B cell (primary cell): Measurements from ENCODE around the gene TRIM52. TPM values are rescaled to one million over a fixed set of nuclear protein-coding genes. Genes with fewer than 3 reads are reported as not detected.
A peak's percentile ranks its signal among the peaks of the same experiment; 100 is the strongest.

ENCODE experiments used
- ATAC-seq: fragments of 200-7000 bp; cut with Tn5 transposase; one replicate; pipeline ENCODE4 v1.10.0; 2021; ENCODE audit warnings: low read depth, mild to moderate bottlenecking, moderate number of reproducible peaks, moderate library complexity
- CTCF ChIA-PET: fragments of 350-600 bp; sonication (Branson Sonifier 250); formaldehyde crosslinking; loops from one replicate; lab custom pipeline; 2021; ENCODE audit warnings: antibody characterized with exemption, inconsistent platforms; lab: Charles Lee
- POLR2A ChIA-PET: fragments of 350-600 bp; sonication (Branson Sonifier 250); formaldehyde crosslinking; loops from one replicate; lab custom pipeline; 2021; ENCODE audit warnings: antibody characterized with exemption; lab: Charles Lee
- DNase-seq: peaks from one replicate; pipeline ENCODE4 v3.0.0; 2013
- H2AFZ ChIP-seq: 2 replicates; pipeline ENCODE4 v1.6.1; 2012; ENCODE audit warnings: mild to moderate bottlenecking, low read depth, low read length; ENCODE audit not compliant: insufficient read depth, poor library complexity, severe bottlenecking
- H3K27ac ChIP-seq, 2 donors: 1 replicate in 1 of 2; 2 replicates in 1 of 2; pipeline ENCODE4 v1.5.1; 2012 to 2013; ENCODE audit warnings: low read length in 2 of 2, mild to moderate bottlenecking in 2 of 2, moderate library complexity in 1 of 2
- H3K27me3 ChIP-seq, 4 experiments: fragments of 200-600 bp in 1 of 4; sonication (generic) in 1 of 4; replicated peaks in 1 of 4; 1 replicate in 2 of 4; 2 replicates in 2 of 4; pipeline versions ENCODE4 v1.6.1 to v1.7.0; 2013 to 2016; ENCODE audit warnings: low read length in 3 of 4, mild to moderate bottlenecking in 2 of 4, mixed read lengths in 1 of 4, moderate library complexity in 1 of 4; ENCODE audit not compliant: insufficient read depth in 4 of 4, control insufficient read depth in 3 of 4; ENCODE audit errors: control extremely low read depth in 1 of 4
- H3K36me3 ChIP-seq, 2 experiments: replicated peaks in 1 of 2; 1 replicate in 1 of 2; 2 replicates in 1 of 2; pipeline versions ENCODE4 v1.6.1 to v1.7.1; 2013; ENCODE audit warnings: low read length in 1 of 2; ENCODE audit not compliant: insufficient read depth in 2 of 2, control insufficient read depth in 1 of 2; ENCODE audit errors: control extremely low read depth in 1 of 2, extremely low read depth in 1 of 2
- H3K4me1 ChIP-seq, 2 donors: fragments of 200-600 bp in 1 of 2; sonication (generic) in 1 of 2; 1 replicate in 1 of 2; 2 replicates in 1 of 2; pipeline versions ENCODE4 v1.5.1 to v1.6.1; 2013 to 2017; ENCODE audit warnings: low read length in 2 of 2; ENCODE audit not compliant: control insufficient read depth in 2 of 2, insufficient read depth in 2 of 2
- H3K4me2 ChIP-seq: replicated peaks from 2 replicates; pipeline ENCODE3; 2012; ENCODE audit warnings: mild to moderate bottlenecking, low read depth, low read length; ENCODE audit not compliant: poor library complexity, severe bottlenecking
- H3K4me3 ChIP-seq, 5 experiments: fragments of 200-600 bp in 1 of 5; sonication (generic) in 1 of 5; 1 replicate in 3 of 5; 2 replicates in 2 of 5; pipeline versions ENCODE4 v1.5.1 to v1.7.0; 2011 to 2016; ENCODE audit warnings: low read length in 4 of 5, mild to moderate bottlenecking in 4 of 5, low read depth in 2 of 5, control low read depth in 1 of 5, moderate library complexity in 1 of 5; ENCODE audit not compliant: insufficient read depth in 1 of 5; ENCODE audit errors: control extremely low read depth in 1 of 5, extremely low read depth in 1 of 5
- H3K79me2 ChIP-seq: fragments of 200-600 bp; sonication (generic); one replicate; pipeline ENCODE4 v1.6.0; 2016; ENCODE audit warnings: low read length; ENCODE audit not compliant: control insufficient read depth, insufficient read depth
- H3K9ac ChIP-seq: fragments of 200-600 bp; sonication (generic); 2 replicates; pipeline ENCODE4 v1.6.1; 2017; ENCODE audit warnings: mild to moderate bottlenecking, low read length, moderate library complexity
- H3K9me3 ChIP-seq, 3 donors: one replicate each; pipeline versions ENCODE4 v1.6.1 to v1.7.1; 2013; ENCODE audit warnings: low read length in 2 of 3; ENCODE audit not compliant: control insufficient read depth in 2 of 3, insufficient read depth in 1 of 3; ENCODE audit errors: control extremely low read depth in 1 of 3
- H4K20me1 ChIP-seq: 2 replicates; pipeline ENCODE4 v1.6.0; 2012; ENCODE audit warnings: mild to moderate bottlenecking, low read length; ENCODE audit not compliant: insufficient read depth, control insufficient read depth, poor library complexity, severe bottlenecking
- H3K27ac Mint-ChIP-seq: one replicate; pipeline ENCODE4 v1.8.0; 2021; ENCODE audit warnings: mixed read lengths
- H3K27me3 Mint-ChIP-seq: one replicate; pipeline ENCODE4 v1.8.0; 2021; ENCODE audit warnings: mixed read lengths
- H3K4me1 Mint-ChIP-seq: one replicate; pipeline ENCODE4 v1.8.0; 2021; ENCODE audit warnings: mixed read lengths
- H3K4me3 Mint-ChIP-seq: one replicate; pipeline ENCODE4 v1.8.0; 2021; ENCODE audit warnings: mixed read lengths
- H3K9me3 Mint-ChIP-seq: one replicate; pipeline ENCODE4 v1.8.0; 2022; ENCODE audit warnings: mixed read lengths; ENCODE audit not compliant: insufficient read depth
- EZH2 ChIP-seq: IDR thresholded peaks from 2 replicates; pipeline ENCODE4 v1.6.1; 2012; ENCODE audit warnings: borderline replicate concordance, low read depth, mild to moderate bottlenecking, moderate library complexity, low read length; ENCODE audit not compliant: insufficient read depth, poor library complexity, severe bottlenecking
- WGBS: methylation state at CpG from one replicate; pipeline ENCODE4 v1.1.5; 2013; ENCODE audit warnings: missing lambda C conversion rate; ENCODE audit not compliant: insufficient coverage; 5-methylcytosine and 5-hydroxymethylcytosine counted together
- intact Hi-C: fragments of 100-400 bp; cut with micrococcal nuclease; formaldehyde crosslinking; loops from one replicate; pipeline ENCODE4 v1.10.0; 2022
- polyA plus RNA-seq: library from polyadenylated mRNA; depleted of rRNA; stranded (reverse); fragments of >200 nt; gene quantifications from 2 replicates; pipeline ENCODE4 v1.2.3, GENCODE V29; 2012
- total RNA-seq, 2 donors: library from RNA; stranded (reverse); fragments of 120-200 nt in 1 of 2; gene quantifications; 1 replicate in 1 of 2; 2 replicates in 1 of 2; pipeline versions ENCODE4 v1.2.3 to v1.2.4, GENCODE V29; 2013 to 2022
- TF ChIP-seq, protein P1 (sequence below): fragments of 200-600 bp; IDR thresholded peaks from one replicate; pipeline ENCODE4 v1.8.0; 2022; ENCODE audit warnings: antibody characterized with exemption, mild to moderate bottlenecking

Gene TRIM52
- total and polyA plus RNA-seq, 2 donors (not counting 1 experiment from before 2014, with no cell fraction given), result 29.9 to 61.3 TPM

GRCh38 chr5:181223058-181223728 is 37.8 kb downstream of the TRIM52 start, which contains the start of gene TRIM41:
TRIM41 (plus strand) TSS chr5:181223281; CDS start chr5:181224000, 719 bp downstream.
- Histone ChIP-seq H3K27ac (peak within 1 kb of the TSS; percentile 95), H3K4me2 (peak within 1 kb of the TSS; percentile 95), H3K27me3 (no peaks in the 10 kb centered on the region), H4K20me1 (no peaks in the 10 kb centered on the region), H3K4me1 (peaks cover 18 to 41% of the 10 kb centered on the region in 2 donors), H2AFZ (peak within 1 kb of the TSS; percentile 89), H3K79me2 (peaks cover 36% of the 10 kb centered on the region), H3K36me3 (peaks cover 0 to 2% of the 10 kb centered on the region in 2 experiments), H3K9me3 (peaks cover 0 to 18% (median 0%) of the 10 kb centered on the region in 3 donors), H3K4me3 (peak within 1 kb of the TSS; percentile 68 to 95 (median 89)), H3K9ac (peak within 1 kb of the TSS; percentile 79)
- Mint-ChIP-seq H3K4me3 (peak within 1 kb of the TSS; percentile 94), H3K4me1 (peaks cover 54% of the 10 kb centered on the region), H3K27me3 (no peaks in the 10 kb centered on the region), H3K27ac (peak within 1 kb of the TSS; percentile 98), H3K9me3 (no peaks in the 10 kb centered on the region)
- CTCF ChIA-PET, result interaction anchor here (0.9 to 3.8 kb wide), 8 partner anchors 12 to 50 kb away, joined by 3 to 48 read pairs (median 10); partner anchors contain the start of genes RACK1 and TRIM52
- intact Hi-C loops, result loop anchor here (1.0 to 2.0 kb wide), 6 partner anchors 21 to 420 kb away; partner anchors contain the start of genes MGAT1, TRIM52 and ZFP62
- ATAC-seq (peak; percentile 68), DNase-seq (peak; percentile 99)
- WGBS, result 2% methylated on average over 46 of the region's 59 CpGs
- POLR2A ChIA-PET, result interaction anchor here (0.6 to 3.5 kb wide), 14 partner anchors 16 to 622 kb away, joined by 3 to 74 read pairs (median 7); partner anchors contain the start of genes RACK1 and TRIM52
- TF ChIP-seq EZH2, result no peak
- TF ChIP-seq, protein P1, sequence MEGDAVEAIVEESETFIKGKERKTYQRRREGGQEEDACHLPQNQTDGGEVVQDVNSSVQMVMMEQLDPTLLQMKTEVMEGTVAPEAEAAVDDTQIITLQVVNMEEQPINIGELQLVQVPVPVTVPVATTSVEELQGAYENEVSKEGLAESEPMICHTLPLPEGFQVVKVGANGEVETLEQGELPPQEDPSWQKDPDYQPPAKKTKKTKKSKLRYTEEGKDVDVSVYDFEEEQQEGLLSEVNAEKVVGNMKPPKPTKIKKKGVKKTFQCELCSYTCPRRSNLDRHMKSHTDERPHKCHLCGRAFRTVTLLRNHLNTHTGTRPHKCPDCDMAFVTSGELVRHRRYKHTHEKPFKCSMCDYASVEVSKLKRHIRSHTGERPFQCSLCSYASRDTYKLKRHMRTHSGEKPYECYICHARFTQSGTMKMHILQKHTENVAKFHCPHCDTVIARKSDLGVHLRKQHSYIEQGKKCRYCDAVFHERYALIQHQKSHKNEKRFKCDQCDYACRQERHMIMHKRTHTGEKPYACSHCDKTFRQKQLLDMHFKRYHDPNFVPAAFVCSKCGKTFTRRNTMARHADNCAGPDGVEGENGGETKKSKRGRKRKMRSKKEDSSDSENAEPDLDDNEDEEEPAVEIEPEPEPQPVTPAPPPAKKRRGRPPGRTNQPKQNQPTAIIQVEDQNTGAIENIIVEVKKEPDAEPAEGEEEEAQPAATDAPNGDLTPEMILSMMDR, result no peak
